UCSD-AML1 (cell line): ENCODE measurements around the gene APBB1IP.
"Not testable (repeated sequence)": the region's sequence is repeated elsewhere in the genome, so short reads cannot be mapped to it uniquely, and the experiment has no call there.

Experiments used
- DNase-seq: peaks from one replicate; lab custom pipeline; 2025; ENCODE audit not compliant: unreplicated experiment; lab: John Stamatoyannopoulos, UW

The APBB1IP gene

DNA sequence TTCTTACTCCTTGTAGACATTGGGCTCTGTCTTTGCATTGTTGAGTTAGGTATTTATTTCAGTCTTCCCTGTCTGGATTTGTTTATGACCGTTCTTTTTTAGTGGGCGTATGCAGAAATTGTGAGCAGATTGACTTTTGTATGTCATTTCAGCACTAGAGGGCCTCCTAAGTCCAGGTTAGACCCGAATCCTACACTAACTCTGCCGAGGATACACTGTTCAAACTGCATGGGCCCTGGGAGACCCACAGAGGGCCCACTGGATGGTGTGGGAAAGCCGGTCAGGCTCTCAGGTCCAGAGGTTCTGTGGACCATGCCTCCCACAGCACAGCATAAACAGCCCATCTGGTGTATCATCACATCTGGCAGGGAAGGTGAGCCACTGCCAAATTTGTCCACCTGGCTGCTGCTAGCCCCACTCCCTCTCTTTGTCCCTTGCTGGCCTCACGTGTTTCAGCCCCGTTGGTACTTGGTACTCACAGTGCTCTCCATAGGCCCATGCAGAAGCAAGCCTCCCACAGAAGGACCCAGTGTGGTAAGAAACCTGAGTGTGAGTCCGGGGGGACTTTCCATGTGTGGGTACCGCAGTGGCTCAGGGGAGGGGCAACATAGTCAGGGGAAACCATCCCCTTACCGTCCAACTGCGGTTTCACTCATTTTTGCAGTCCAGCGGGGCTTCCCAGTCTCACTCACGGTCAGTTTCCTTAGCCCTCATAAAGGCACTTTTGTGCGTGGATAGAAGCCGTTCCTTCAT is 112.8 kb downstream of the APBB1IP start:
- no peak for DNase-seq

DNA sequence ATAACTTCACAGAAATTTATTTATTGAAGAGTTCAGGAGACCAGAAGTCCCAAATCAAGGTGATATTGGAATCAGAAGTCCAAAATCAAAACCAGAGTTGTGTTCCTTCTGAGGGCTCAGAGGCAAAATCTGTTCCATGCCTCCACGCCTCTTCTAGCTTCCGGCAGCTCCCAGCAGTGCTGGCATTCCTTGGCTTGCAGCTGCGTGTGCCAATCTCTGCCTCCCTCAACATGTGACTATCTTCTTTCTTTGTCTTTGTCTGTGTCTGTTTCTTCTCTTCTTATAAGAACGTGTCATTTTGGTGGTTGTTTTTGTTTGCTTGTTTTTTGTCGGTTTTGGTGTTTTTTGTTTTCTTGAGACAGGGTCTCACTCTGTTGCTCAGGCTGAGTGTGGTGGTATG is 116.1 kb downstream of the APBB1IP start:
- no peak for DNase-seq

DNA sequence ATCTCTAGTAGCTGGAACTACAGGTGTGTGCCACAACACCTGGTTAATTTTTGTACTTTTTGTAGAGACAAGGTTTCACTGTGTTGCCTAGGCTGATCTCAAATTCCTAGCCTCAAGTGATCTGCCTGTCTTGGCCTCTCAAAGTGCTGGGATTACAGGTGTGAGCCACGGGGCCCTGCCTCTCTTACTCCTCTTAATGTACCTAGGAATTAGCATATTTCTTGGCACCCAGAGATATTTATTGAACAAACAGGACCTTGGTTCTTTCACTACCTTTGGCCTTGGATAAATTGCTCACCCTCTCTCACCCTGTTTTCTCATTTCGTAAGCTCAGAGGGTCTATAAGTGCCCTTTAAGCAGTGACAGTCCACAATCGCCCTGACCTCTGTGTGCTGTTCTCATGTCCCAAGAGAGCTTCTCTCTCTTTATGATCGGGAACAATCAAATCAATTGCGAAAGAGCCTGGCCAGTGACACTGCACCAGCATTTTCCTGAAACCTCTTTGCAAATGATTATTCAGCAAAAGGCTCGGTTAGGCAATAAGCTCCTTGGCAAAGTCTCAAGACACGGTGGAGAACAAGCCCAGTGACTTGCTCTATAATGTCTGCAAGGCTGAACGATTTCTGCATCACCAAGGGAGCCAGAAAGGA is 117.7 kb downstream of the APBB1IP start:
- no peak for DNase-seq

DNA sequence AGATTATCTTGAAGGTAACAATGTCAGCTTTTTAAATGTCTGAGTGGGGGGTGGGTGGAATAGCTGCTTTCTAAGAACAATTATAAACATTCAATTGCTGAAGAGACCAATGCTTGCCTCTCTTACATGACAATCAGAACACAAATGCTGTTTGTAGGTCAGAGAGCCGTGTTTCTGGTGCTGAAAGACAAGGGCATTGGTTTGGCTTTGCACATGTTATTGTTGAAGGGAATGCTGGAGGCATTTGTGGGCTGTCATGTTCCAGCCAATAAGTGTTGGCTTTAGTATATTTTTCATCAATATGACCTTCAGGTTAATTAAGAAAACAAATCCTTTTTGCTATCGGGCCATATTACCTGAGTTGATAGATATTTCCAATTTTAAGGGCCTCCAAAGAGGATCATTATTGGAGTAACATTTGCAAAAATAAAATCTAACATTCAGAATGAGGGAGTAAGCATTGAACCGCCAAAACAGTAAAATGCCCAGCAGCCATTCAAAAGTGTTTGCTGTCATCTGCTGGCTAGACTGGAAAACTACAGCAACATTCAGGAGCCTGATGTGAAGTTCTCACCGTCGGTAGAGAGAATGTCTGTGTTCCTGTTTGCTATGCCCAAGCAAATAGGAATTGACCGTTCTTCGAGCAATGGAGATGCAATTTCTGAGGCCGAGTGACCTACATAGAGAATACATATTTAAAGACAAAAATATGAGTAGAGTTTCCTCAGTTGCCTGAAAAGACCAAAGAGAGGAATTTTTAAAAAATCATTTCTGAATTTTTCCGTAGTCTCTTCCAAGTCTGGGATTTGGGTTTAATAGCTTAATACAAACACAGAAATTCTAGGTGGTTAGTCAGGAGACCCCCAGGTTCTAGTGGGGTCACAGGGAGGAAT is 118.9 kb downstream of the APBB1IP start:
- DNase-seq, result no peak

DNA sequence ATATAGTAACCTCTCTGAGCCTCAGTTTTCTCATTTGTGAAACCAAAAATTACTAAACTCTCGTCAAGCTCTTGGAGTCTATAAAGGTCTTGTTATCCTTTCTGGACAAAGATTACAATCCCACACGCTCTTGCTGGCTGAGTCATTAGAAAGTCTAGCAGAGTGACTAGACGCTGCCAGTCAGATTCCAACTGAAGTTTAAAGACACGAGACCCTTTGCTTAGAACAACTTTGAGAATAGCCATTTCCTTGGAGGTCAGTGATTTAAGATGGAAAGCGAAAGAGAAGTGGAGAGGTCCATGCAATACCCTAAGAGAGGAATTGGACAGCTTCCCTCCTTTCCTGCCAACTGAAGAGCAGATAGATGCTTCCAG is 119.5 kb downstream of the APBB1IP start:
- DNase-seq, result no peak

DNA sequence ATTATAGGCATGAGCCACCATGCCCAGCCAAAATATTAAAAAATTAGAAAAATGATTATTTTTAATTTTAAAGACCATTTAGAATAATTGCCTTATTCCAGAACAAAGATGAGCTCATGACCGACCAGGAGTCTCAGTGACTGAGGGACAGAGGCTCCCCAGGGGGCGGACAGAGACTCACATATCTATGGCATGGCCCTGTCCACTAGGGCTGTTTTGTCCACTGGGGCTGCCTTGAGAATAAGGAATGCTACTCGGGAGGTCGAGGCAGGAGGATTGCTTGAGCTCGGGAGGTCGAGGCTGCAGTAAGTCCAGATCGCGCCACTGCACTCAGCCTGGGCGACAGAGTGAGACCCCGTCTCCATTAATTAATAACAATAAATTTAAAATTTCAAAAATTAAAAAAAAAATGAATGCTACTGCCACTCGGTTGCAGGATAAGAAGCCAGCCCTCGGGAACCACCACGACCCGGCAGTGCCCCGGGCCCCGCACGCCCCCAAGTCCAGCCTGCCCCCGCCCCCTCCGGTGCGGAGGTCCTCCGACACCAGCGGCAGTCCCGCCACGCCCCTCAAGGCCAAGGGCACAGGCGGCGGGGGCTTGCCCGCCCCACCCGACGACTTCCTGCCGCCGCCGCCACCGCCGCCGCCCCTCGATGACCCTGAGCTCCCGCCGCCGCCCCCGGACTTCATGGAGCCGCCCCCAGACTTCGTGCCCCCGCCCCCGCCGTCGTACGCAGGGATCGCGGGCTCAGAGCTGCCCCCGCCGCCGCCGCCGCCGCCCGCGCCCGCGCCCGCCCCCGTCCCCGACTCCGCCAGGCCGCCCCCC is 128.6 kb downstream of the APBB1IP start:
- DNase-seq, result no peak

DNA sequence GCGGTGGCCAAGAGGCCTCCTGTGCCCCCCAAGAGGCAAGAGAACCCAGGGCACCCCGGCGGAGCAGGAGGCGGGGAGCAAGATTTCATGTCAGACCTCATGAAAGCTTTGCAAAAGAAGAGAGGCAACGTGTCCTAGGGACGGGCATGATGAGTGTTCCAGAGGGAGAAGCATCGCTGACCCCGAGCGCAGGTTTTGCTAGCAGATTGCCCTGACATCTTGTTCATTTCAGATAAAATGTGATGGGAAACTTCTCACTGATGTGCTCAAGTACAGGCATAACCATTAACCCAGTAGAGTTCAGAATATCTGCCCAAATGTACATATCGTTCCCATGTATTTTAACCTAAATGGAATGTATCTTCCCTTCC is 129.2 kb downstream of the APBB1IP start:
- no peak for DNase-seq

DNA sequence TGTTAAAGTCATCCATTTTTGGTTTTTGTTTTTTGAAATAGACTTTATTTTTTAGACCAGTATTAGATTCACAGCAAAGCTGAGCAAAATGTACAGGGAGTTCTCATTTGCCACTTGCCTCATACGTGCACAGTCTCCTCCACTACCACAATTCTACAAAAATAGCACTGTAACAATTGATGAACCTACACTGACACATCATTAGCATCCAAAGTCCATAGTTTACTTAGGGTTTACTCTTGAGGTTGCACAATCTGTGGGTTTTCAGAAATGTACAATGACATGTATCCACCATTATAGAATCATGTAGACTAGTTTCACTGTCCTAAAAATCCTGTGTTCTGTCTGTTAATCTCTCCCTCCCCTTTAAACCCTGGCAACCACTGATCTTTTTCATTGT is 133.5 kb downstream of the APBB1IP start:
- DNase-seq, result no peak

DNA sequence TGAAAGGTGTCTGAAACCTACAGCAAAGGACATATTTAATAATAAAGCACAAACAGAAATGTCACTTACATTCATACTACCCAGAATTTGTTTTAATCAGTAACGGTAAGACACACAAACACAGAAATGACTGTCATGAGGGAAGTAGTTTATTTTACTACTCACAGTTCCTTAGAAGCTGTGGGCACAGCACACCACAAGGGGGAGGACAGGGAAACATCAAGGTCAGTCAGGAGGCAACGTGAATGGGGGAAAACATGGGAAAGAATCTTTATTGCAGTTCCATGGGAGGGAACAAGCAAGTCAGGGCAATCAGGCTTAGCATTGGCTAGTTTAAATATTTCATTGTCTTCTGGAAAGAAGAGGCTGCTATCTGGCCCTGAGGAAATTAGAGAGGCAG is 135.5 kb downstream of the APBB1IP start:
- no peak for DNase-seq

DNA sequence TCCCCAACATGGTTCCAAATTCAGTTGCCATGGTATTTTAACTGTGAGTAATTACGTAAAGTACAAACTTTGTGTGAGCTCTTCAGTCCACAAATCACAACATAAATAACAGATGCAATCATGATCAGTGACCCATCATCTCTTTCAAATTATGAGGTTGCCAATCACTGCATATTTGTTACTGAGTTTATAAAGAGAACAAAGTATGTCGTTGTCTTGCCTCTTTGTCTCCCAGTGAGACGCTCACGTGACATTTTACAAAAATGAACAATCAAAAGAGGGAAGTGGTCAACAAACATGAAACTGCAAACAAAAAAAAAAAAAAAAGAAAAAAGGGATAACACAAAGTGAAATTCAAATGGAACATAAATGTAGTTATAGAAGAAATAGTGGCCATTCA is 136.6 kb downstream of the APBB1IP start:
- DNase-seq, result no peak

DNA sequence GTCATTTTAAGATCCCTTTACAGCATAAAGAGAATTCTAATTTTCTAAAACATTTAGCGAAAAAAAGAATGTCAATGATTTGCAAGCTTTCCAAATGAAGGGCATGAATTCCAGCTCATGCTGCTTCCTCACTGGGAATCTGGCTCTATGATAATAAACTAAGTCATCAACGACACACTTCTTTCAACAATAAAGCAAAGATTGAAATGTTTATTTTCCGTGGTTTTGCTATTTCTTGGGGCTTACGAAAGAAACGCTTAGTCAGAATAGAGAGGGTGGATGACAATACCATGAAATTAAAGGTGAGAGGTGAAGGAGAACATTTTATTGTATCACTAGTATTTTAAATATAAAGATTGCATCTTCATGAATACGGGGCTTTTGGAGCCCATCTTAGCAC is 140.2 kb downstream of the APBB1IP start:
- not testable (repeated sequence) for DNase-seq

DNA sequence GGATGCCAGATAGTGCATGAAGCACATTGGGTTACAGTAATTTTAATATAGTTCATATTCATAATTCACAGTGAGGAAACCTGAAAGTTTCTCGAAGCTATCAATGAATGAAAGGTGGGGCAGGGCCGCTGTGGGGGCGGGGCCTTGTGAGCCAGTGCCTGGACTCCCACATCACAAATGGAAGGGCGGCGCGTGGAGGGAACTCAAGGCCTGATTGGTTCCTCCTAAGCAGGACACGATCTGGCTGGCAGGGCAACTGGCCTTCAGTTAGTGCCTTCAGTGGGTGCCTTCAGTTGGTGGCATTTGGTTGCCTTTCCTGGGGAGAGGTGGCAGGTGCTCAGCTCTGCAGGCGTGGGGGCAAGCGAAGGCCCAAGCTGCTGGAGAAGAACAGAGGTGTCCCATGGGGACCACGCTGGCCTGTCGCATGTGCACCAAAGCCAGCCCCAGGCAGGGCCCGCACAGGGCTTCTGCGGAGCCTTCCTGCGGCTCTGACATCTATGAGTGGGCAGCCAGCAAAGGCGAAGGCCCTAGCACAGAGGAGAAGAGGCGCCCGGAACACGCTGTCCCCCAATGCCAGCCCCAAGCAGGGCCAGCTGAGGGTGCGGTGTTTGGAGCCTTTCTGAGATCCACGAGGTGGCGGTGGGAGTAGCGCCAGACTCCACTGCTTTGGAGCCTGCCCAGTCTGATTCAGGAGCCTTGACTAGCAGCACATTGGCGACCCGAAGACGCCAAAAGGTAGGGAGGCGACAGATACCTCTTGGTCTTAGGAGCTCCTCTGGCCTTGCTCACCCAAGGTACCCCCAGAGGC is 141.3 kb downstream of the APBB1IP start:
- no peak for DNase-seq

DNA sequence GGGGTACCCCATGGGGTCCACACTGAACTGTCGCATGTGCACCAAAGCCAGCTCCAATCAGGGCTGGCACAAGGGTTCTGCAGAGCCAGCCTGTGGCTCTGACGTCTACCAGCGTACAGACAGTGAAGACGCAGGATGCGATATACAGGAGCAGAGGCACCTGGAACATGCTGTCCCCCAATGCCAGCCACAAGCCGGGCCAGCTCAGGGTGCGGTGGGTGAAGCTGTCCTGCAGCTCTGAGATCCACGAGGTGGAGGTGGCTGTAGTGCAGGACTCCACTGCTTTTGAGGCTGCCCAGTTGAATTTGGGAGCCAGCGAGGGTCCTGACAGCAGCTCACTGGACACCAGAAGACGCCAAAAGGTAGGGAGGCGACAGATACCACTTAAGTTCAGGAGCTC is 148.1 kb downstream of the APBB1IP start:
- no peak for DNase-seq

DNA sequence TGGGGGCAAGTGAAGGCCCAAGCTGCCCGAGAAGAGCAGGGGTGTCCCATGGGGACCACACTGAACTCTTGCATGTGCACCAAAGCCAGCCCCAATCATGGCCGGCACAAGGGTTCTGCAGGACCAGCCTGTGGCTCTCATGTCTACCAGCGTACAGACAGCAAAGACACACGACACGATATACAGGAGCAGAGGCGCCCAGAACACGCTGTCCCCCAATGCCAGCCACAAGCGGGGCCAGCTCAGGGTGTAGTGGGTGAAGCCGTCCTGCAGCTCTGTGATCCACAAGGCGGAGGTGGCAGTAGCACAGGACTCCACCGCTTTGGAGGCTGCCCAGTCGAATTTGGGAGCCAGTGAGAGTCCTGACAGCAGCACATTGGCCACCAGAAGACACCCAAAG is 150.5 kb downstream of the APBB1IP start:
- DNase-seq, result no peak

DNA sequence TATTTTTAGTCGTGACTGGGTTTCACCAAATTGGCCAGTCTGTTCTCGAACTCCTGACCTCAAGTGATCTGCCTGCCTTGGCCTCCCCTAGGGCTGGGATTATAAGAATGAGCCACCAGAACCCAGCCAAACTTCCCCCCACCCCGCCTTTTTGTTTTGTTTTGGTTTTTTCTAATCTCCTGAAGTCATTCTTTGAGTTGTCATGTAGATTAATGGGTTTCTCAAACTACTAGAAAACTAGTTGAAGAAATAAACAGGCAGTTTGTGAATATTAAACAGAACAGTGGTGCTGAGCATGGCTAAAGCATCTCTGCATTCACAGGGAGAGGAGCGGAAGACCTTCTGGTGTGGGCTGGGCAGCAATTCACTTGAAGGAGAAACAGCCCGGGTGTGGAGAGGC is 151.7 kb downstream of the APBB1IP start:
- not testable (repeated sequence) for DNase-seq

DNA sequence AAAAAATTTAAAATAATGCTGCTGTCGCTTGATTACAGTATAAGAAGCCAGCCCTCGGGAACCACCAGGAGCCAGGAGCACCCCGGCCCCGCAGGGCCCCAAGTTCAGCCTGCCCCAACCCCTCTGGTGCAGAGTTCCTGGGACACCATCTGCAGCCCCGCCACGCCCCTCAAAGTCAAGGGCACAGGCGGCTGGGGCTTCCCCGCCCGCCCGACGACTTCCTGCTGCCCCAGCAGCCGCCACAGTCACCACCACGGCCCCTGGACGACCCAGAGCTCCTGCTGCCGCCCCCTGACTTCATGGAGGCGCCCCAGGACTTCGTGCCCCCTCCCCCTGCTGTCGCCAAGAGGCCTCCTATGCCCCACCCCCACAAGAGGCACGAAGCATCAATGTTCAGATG is 155.8 kb downstream of the APBB1IP start:
- peak; percentile 15 for DNase-seq

DNA sequence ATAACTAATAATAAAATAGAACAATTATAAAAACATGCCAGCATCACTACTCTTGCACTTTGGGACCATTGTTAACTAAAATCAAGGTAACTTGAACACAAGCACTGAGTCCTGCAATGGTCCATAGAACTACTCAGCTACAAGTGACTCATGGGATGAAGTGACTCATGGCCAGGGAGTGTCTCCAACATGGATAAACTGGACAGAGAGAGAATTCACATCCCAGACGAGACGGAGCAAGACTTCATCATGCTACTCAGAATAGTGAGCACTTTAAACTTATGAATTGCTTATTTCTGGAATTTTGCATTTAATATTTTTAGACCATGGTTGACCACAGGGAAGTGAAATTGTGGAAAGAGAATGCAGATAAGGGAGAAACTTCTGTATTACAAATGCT is 165.1 kb downstream of the APBB1IP start:
- DNase-seq, result not testable (repeated sequence)

DNA sequence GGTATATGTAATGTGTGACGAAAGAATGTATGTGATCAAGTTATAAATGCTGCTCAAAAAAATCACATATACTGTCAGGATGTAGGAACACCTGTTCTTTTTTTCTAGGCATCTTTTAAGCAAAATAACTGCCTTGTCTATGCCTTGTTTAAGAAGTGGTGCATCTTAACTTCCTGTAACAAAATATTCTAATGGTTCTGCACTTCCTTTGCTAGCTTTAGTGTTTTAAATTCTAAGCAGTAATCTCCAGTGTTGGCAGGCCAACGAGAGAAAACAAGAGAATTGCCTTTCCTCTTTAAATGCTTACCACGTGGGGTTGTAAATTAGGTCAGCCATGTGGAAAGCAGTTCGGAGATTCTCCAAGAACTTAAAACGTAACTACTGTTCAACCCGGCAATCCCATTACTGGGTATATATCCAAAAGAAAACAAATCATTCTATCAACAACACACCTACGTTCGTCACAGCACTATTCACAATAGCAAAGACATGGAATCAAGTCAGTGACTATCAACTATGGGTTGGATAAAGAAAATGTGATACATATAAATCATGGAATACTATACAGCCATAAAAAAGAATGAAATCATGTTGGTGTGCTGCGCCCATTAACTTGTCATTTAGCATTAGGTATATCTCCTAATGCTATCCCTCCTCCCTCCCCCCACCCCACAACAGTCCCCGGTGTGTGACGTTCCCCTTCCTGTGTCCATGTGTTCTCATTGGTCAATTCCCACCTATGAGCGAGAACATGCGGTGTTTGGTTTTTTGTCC is 166.4 kb downstream of the APBB1IP start:
- DNase-seq, result not testable (repeated sequence)

DNA sequence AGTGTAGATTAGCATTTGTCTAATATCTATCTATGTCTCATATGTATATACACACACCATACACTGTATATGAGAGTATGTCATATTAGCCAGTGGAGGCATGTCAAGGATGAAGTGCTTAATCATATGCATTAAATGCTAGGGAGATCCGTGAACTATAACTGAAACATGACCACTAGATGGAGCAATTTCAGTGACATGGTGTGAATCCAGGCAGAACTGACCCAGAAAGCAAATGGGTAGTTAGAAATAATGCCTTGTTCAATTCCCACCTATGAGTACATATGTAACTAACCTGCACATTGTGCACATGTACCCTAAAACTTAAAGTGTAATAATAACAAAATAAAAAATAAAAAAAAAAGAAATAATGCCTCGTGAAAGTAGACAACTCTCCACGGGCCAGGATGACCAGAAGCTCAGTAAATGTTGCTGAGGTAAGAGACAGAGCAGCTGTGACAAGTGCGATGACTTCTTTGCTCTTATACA is 168.3 kb downstream of the APBB1IP start:
- DNase-seq, result not testable (repeated sequence)
